DOHH2 (cell line): ENCODE data around the gene BPIFB2.

Experiments used
- CTCF ChIP-seq: fragments of 200-600 bp; sonication (generic); IDR thresholded peaks from one replicate; pipeline ENCODE4 v1.5.1; 2014; ENCODE audit warnings: antibody characterized with exemption, mild to moderate bottlenecking, low read depth, low read length; ENCODE audit not compliant: poor library complexity, severe bottlenecking
- EZH2phosphoT487 ChIP-seq: fragments of 200-600 bp; sonication (generic); IDR thresholded peaks from 2 replicates; pipeline ENCODE4 v1.6.1; 2017; ENCODE audit warnings: borderline replicate concordance, mild to moderate bottlenecking, antibody characterized with exemption, low read length, moderate library complexity, mixed read lengths

- TF ChIP-seq CTCF: no peak
- TF ChIP-seq EZH2phosphoT487: no peak
Observed at GRCh38 chr20:32977281-32978008, 30.1 kb upstream of the BPIFB2 start.
